ENCODE results near the gene ENAH. TPM values are rescaled to one million over a fixed set of nuclear protein-coding genes. Genes with fewer than 3 reads are reported as not detected.

ENAH gene
- total RNA-seq (100 to 1,000 TPM in 6 of 10 donors, 10 to 100 TPM in 4; 63.3 to 201 (median 115) TPM), polyA plus RNA-seq (10 to 100 TPM; 12.4 to 16.4 TPM)
- long read RNA-seq, donor 1, full-length matches to known transcripts = 5 of 26 reads
- long read RNA-seq, donor 1, partial matches to known transcripts = 8 of 26 reads
- long read RNA-seq, donor 1, other reads (novel, unspliced or antisense) = 13 of 26 reads
- long read RNA-seq, donor 2, full-length matches to known transcripts = 7 of 18 reads
- long read RNA-seq, donor 2, partial matches to known transcripts = 3 of 18 reads
- long read RNA-seq, donor 2, other reads (novel, unspliced or antisense) = 8 of 18 reads
- long read RNA-seq, donor 3, partial matches to known transcripts = 1 of 25 reads
- long read RNA-seq, donor 3, other reads (novel, unspliced or antisense) = 24 of 25 reads

DNA sequence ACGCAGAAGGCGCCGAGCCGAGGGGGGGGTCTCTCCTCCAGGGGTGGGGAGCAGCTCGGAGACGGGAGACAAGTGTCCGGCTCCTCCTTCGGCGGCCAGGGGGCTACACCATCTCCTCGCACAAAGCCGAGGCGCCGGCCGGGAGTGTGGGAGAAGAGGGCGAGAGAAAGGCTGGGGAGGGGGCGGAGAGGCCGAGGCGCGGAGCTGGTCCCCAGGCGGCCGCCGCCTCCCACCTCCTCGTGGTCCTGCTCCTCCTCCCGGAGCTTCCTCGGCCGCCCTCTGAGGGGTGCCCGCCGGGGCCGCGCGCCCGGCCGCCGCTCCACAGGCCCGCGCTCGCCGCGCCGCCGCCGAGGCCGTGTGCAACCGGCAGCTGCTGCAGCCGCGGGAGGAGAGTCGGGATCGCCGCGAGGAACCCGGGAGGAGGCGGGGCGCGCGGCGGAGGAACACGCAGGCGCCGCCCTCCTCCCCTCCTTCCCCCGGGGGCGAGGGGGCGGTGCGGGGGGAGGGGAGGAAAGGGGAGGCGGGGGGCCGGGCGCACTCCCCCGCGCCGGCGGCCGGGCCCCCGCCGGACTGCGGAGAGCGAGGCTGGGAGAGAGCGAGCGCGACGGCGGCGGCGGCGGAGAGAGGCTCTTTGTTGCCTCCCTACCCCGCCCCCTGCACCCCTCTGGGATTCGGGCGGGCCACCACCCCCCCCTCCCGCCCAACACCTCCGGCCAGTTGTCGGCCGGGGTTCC is at the start of gene ENAH:
TSS of gene ENAH (minus strand) at position 395 of the 734 bp plus-strand sequence. CDS start 433 bp downstream, outside the sequence.
- intact Hi-C loops (cut with DNase I) = loop anchor here in 8 of 10 donors (2.0 to 10.0 kb wide), 19 partner anchors 42 to 178 kb away; partner anchors contain the start of gene SRP9 (in 1 of the 8)
- 0 to 1% methylated on average over 64 to 81 of the region's 90 CpGs for WGBS, 2 donors
- DNase-seq (peak; percentile 84 to 87), ATAC-seq (peak; percentile 79 to 90 (median 88))
- TF ChIP-seq, protein P1, sequence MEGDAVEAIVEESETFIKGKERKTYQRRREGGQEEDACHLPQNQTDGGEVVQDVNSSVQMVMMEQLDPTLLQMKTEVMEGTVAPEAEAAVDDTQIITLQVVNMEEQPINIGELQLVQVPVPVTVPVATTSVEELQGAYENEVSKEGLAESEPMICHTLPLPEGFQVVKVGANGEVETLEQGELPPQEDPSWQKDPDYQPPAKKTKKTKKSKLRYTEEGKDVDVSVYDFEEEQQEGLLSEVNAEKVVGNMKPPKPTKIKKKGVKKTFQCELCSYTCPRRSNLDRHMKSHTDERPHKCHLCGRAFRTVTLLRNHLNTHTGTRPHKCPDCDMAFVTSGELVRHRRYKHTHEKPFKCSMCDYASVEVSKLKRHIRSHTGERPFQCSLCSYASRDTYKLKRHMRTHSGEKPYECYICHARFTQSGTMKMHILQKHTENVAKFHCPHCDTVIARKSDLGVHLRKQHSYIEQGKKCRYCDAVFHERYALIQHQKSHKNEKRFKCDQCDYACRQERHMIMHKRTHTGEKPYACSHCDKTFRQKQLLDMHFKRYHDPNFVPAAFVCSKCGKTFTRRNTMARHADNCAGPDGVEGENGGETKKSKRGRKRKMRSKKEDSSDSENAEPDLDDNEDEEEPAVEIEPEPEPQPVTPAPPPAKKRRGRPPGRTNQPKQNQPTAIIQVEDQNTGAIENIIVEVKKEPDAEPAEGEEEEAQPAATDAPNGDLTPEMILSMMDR (IDR thresholded peaks at IDR 0.05) = no peak
- Histone ChIP-seq H3K4me3 (peak within 1 kb of the TSS; percentile 86 to 99 (median 94)), H3K9me3 (no peaks in the 10 kb centered on the region), H3K4me1 (peaks cover 0 to 59% (median 45%) of the 10 kb centered on the region in 9 donors), H3K36me3 (no peaks in the 10 kb centered on the region), H3K27me3 (peaks cover 0 to 50% (median 0%) of the 10 kb centered on the region in 7 donors), H3K27ac (peak within 1 kb of the TSS; percentile 95 to 100 (median 98))

DNA sequence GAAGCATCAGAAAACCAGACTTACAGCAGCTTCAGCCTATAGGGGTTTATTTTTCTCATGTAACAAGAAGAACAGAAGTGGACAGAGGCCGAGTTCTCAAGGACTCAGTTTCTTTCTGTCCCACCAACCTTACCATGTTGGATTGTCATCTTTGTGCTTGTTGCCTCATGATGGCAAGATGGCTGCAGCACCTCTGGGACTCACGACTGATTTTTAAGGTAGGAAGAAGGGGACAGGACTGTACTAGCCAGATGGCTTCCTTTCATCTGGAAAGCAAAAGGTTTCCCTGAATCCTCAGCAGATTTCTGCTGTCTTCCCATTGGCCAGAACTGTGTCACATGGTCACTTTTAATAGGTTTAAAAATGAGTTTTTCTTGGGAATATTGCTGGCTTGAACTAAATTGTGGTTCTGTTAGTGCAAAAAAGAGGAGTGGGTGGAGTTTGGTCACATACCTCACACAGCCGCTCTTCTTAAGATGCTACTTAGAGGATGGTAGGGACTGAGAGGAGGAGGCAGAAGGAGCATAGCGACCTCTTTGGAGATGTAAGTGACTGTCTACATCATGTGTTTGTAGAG is 48.1 kb upstream of the ENAH start:
- Histone ChIP-seq H3K4me1 (peaks cover 5 to 31% (median 15%) of the 10 kb centered on the region in 9 donors), H3K4me3 (no peak overlapping the region), H3K36me3 (no peaks in the 10 kb centered on the region), H3K9me3 (no peaks in the 10 kb centered on the region), H3K27me3 (no peaks in the 10 kb centered on the region), H3K27ac (peak overlapping the region in 1 of 10 donors; percentile 0)
- TF ChIP-seq, protein P1 (IDR thresholded peaks at IDR 0.05) = no peak
- DNase-seq = no peak
- intact Hi-C loops (cut with DNase I) = no loop called here
- ATAC-seq = no peak
- WGBS, 2 donors = 93 to 96% methylated on average over 4 of the region's 4 CpGs

DNA sequence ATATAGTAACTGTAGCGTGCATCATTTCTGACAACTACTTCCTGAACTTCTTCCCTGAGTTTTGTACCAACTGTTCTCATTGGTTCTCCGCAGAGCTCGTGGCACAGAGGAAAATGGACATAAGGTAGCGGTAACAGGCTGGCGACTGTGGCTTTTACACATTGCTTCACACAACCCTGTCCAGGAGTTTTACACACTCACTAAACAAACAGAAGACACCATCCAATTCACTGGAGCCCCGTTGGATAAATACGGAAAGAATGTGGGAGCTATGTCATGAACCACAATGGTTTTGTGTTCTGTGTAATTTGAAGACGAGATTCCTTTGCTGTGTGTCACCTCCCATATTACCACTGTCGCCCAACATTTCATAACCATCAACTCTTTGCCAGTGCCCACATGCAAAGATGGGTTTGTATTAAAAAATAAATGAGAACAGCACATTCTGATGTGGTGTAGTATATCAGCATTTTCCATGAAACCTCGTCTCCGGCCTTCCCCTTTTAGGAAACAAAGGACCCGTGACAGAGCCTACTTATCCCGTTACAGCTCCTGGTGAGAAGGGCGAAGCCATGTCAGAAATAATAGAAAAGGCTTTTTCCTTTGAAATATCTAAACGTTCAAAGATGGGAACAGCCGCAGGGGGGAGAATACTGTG is 47.4 kb upstream of the ENAH start:
- intact Hi-C loops (cut with DNase I) = no loop called here
- TF ChIP-seq, protein P1 (IDR thresholded peaks at IDR 0.05) = no peak
- ATAC-seq = peak in 2 of 8 donors; percentile 31 to 42
- no peak overlapping the region for H3K4me3 ChIP-seq
- DNase-seq = no peak
- peaks cover 5 to 38% (median 22%) of the 10 kb centered on the region in 9 donors for H3K4me1 ChIP-seq
- WGBS, 2 donors = 80 to 81% methylated on average over 16 of the region's 16 CpGs
- H3K27ac ChIP-seq = peak overlapping the region in 2 of 10 donors; percentile 0 to 65
- no peaks in the 10 kb centered on the region for H3K27me3 ChIP-seq
- no peaks in the 10 kb centered on the region for H3K9me3 ChIP-seq
- H3K36me3 ChIP-seq = no peaks in the 10 kb centered on the region
